Endothelial cell of umbilical vein (primary cell): ENCODE measurements around the gene NLGN1.

ENCODE experiments used
- JUN ChIP-seq: IDR thresholded peaks from 2 replicates; pipeline ENCODE4 v1.6.1; 2011; ENCODE audit warnings: borderline replicate concordance, low read depth; ENCODE audit not compliant: insufficient read length, insufficient read depth
- POLR2A ChIP-seq: IDR thresholded peaks from 2 replicates; pipeline ENCODE4 v1.6.1; 2012; ENCODE audit warnings: low read depth, mild to moderate bottlenecking, control low read depth, low read length
- POLR2AphosphoS5 ChIP-seq: IDR thresholded peaks from 2 replicates; pipeline ENCODE4 v1.6.1; 2012; ENCODE audit warnings: low read depth, mild to moderate bottlenecking, control low read depth, low read length, moderate library complexity; ENCODE audit not compliant: insufficient read depth
- TF ChIP-seq, protein P1 (sequence below), 2 donors: IDR thresholded peaks; 1 replicate in 1 of 2; 2 replicates in 1 of 2; pipeline ENCODE4 v1.5.1; 2011; ENCODE audit warnings: low read length in 2 of 2, mild to moderate bottlenecking in 2 of 2, moderate library complexity in 2 of 2, control low read depth in 1 of 2, inconsistent platforms in 1 of 2, low read depth in 1 of 2; ENCODE audit not compliant: insufficient read depth in 1 of 2; ENCODE audit errors: extremely low read depth in 1 of 2

DNA sequence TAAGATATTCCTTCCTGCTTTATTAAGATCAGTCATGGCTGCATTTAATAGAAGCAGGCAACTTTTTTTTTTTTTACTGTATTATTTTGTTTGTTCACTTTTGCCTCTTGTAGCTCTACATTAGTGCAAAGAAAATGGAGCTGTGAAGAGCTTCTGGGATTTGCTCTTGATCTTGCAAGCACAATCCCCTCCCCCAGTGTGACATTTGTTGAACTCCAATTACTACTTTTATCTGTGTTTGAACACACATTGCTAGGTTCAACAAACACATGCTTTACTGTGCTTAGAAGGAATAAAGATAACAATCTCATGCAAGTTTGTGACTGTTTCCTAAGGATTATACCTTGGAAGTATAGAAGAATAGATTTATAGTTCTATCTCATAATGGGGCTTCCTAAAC is 648.8 kb downstream of the NLGN1 start:
- TF ChIP-seq POLR2AphosphoS5 (no peak), POLR2A (no peak), JUN (no peak)
- TF ChIP-seq, protein P1, sequence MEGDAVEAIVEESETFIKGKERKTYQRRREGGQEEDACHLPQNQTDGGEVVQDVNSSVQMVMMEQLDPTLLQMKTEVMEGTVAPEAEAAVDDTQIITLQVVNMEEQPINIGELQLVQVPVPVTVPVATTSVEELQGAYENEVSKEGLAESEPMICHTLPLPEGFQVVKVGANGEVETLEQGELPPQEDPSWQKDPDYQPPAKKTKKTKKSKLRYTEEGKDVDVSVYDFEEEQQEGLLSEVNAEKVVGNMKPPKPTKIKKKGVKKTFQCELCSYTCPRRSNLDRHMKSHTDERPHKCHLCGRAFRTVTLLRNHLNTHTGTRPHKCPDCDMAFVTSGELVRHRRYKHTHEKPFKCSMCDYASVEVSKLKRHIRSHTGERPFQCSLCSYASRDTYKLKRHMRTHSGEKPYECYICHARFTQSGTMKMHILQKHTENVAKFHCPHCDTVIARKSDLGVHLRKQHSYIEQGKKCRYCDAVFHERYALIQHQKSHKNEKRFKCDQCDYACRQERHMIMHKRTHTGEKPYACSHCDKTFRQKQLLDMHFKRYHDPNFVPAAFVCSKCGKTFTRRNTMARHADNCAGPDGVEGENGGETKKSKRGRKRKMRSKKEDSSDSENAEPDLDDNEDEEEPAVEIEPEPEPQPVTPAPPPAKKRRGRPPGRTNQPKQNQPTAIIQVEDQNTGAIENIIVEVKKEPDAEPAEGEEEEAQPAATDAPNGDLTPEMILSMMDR (IDR thresholded peaks at IDR 0.05; ENCODE audit: extremely low read depth in 1 of 2, insufficient read depth in 1 of 2, low read depth in 1 of 2, low read length in 2 of 2), result no peak
